ENCODE results near the gene TMEM266. TPM values are rescaled to one million over a fixed set of nuclear protein-coding genes. Genes with fewer than 3 reads are reported as not detected.
A peak's percentile ranks its signal among the peaks of the same experiment; 100 is the strongest.

Gene TMEM266
- total and polyA plus RNA-seq, 2 experiments from 2014 or later: 0.39 to 1.9 TPM

DNA sequence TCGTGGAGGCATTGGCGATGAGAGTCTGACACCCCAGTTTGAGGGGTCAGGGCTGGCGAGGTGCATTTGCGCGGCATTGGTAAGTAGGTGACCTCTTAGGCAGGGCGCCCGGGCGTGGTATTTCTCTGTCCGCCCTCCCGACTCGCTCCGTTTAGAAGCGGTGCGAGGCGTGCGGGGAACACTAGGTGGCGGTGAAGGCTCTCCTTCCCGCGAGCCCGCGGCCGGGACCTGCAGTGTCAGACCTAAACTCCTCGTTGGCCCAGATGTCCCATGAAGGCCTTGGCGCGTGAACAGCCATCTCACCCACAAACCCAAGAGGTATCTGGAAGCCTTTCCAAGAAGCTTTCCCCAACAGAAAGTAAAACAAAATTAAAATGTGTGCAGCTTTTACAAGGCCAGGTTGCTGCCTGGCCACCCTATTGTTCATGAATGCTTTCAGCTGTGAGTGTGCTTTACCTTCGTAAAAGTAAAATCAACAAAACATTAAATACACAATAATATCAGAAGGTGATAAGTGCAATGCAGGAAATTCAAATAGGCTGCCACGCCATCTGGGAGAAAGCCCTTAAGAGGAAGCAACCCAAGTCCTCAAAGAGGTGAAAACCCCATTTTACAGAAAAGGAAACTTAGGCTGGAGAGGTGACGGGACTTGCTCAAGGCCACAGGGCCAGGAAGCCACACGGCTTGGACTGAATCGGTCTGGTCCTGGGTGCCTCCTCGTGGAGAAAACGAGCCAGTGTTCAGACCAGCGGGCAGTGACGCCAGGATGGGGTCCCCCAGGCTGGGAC, 131.2 kb downstream of the TMEM266 start:
- Histone ChIP-seq H3K9me2 (replicated peaks; ENCODE audit: insufficient read depth) (no peaks in the 10 kb centered on the region), H3K9me3 (ENCODE audit: low read depth) (no peaks in the 10 kb centered on the region), H3K4me2 (peak overlapping the region; percentile 73), H3K27ac (no peak overlapping the region), H2AFZ (no peak overlapping the region), H3K4me1 (ENCODE audit: insufficient read depth) (peaks cover 2% of the 10 kb centered on the region), H3K79me2 (no peaks in the 10 kb centered on the region), H3K36me3 (replicated peaks; ENCODE audit: insufficient read depth, low read depth) (no peaks in the 10 kb centered on the region), H3K4me3 (no peak overlapping the region), H4K20me1 (ENCODE audit: insufficient read depth, poor library complexity, severe bottlenecking) (no peaks in the 10 kb centered on the region), H3K27me3 (peaks cover 15% of the 10 kb centered on the region)
- no peak for TF ChIP-seq EZH2 (IDR thresholded peaks at IDR 0.05; ENCODE audit: borderline replicate concordance)
- peak; percentile 95 for TF ChIP-seq CTCF (IDR thresholded peaks at IDR 0.05; ENCODE audit: poor library complexity)
- peak; percentile 91 for DNase-seq (ENCODE audit: low spot score)
- WGBS (ENCODE audit: low lambda C conversion rate, missing lambda C conversion rate): 22% methylated on average over 34 of the region's 34 CpGs

- peaks cover 9% of the 10 kb centered on the region for H3K4me1 ChIP-seq (ENCODE audit: insufficient read depth)
- H3K4me2 ChIP-seq: no peak overlapping the region
- H3K4me3 ChIP-seq: no peak overlapping the region
- H3K9me3 ChIP-seq (ENCODE audit: low read depth): no peaks in the 10 kb centered on the region
- H3K36me3 ChIP-seq (replicated peaks; ENCODE audit: insufficient read depth, low read depth): no peaks in the 10 kb centered on the region
- H4K20me1 ChIP-seq (ENCODE audit: insufficient read depth, poor library complexity, severe bottlenecking): no peaks in the 10 kb centered on the region
- WGBS (ENCODE audit: low lambda C conversion rate, missing lambda C conversion rate): 99% methylated on average over 43 of the region's 55 CpGs
- no peak overlapping the region for H2AFZ ChIP-seq
- H3K27ac ChIP-seq: no peak overlapping the region
- DNase-seq (ENCODE audit: low spot score): no peak
- peaks cover 15% of the 10 kb centered on the region for H3K27me3 ChIP-seq
- TF ChIP-seq CTCF (IDR thresholded peaks at IDR 0.05; ENCODE audit: poor library complexity) (no peak), EZH2phosphoT487 (IDR thresholded peaks at IDR 0.05; ENCODE audit: low read depth, severe bottlenecking, unreplicated experiment) (no peak)
- H3K9me2 ChIP-seq (replicated peaks; ENCODE audit: insufficient read depth): no peaks in the 10 kb centered on the region
- no peaks in the 10 kb centered on the region for H3K79me2 ChIP-seq
These were observed 131.9 kb downstream of the TMEM266 start for GRCh38 chr15:76191539-76192244.

- Histone ChIP-seq H3K4me1 (ENCODE audit: insufficient read depth) (peaks cover 16% of the 10 kb centered on the region), H3K27ac (no peak overlapping the region), H3K9me2 (replicated peaks; ENCODE audit: insufficient read depth) (no peaks in the 10 kb centered on the region), H3K9me3 (ENCODE audit: low read depth) (no peaks in the 10 kb centered on the region), H3K27me3 (peaks cover 15% of the 10 kb centered on the region), H2AFZ (no peak overlapping the region), H3K4me3 (no peak overlapping the region), H3K36me3 (replicated peaks; ENCODE audit: insufficient read depth, low read depth) (no peaks in the 10 kb centered on the region), H3K79me2 (no peaks in the 10 kb centered on the region), H3K4me2 (no peak overlapping the region), H4K20me1 (ENCODE audit: insufficient read depth, poor library complexity, severe bottlenecking) (no peaks in the 10 kb centered on the region)
- 94% methylated on average over 8 of the region's 8 CpGs for WGBS (ENCODE audit: low lambda C conversion rate, missing lambda C conversion rate)
- TF ChIP-seq EZH2phosphoT487 (IDR thresholded peaks at IDR 0.05; ENCODE audit: low read depth, severe bottlenecking, unreplicated experiment) (no peak), EZH2 (IDR thresholded peaks at IDR 0.05; ENCODE audit: borderline replicate concordance) (no peak), CTCF (IDR thresholded peaks at IDR 0.05; ENCODE audit: poor library complexity) (no peak)
- no peak for DNase-seq (ENCODE audit: low spot score)
These were observed 132.9 kb downstream of the TMEM266 start for GRCh38 chr15:76192715-76193114.

Data from hepatocyte (in vitro differentiated cells).